ENCODE results near the gene RNASE13.

RNASE13 gene

GRCh38 chr14:21034707-21035106, at the start of gene RNASE13:
TSS of gene RNASE13 (minus strand) at chr14:21034807. CDS start at chr14:21034288, 519 bp downstream.
- no peak within 1 kb of the TSS for H3K27ac ChIP-seq
- no peak for DNase-seq (ENCODE audit: low read depth, low spot score)

- no peak for DNase-seq (ENCODE audit: low read depth, low spot score)
- peak overlapping the region; percentile 8 for H3K27ac ChIP-seq
Measured at GRCh38 chr14:21084396-21084795, 49.8 kb upstream of the RNASE13 start.

- DNase-seq (ENCODE audit: low read depth, low spot score) = no peak
- no peak overlapping the region for H3K27ac ChIP-seq
Measured at GRCh38 chr14:21083565-21084325, 49.1 kb upstream of the RNASE13 start.

- H3K27ac ChIP-seq = no peak overlapping the region
- DNase-seq (ENCODE audit: low read depth, low spot score) = no peak
Measured at GRCh38 chr14:21081521-21082142, 47.0 kb upstream of the RNASE13 start.

GRCh38 chr14:21078726-21079125, 44.1 kb upstream of the RNASE13 start:
- DNase-seq (ENCODE audit: low read depth, low spot score) = no peak
- no peak overlapping the region for H3K27ac ChIP-seq

- H3K27ac ChIP-seq = no peak overlapping the region
- DNase-seq (ENCODE audit: low read depth, low spot score) = no peak
Measured at GRCh38 chr14:21078287-21078686, 43.7 kb upstream of the RNASE13 start.

- no peak overlapping the region for H3K27ac ChIP-seq
Measured at GRCh38 chr14:21077672-21078071, 43.1 kb upstream of the RNASE13 start.

GRCh38 chr14:21075719-21076437, 41.3 kb upstream of the RNASE13 start:
- no peak for DNase-seq (ENCODE audit: low read depth, low spot score)
- H3K27ac ChIP-seq = no peak overlapping the region

More at GRCh38 chr14:21077672-21078071, 43.1 kb upstream of the RNASE13 start:
- no peak for DNase-seq (ENCODE audit: low read depth, low spot score)

- no peak overlapping the region for H3K27ac ChIP-seq
- DNase-seq (ENCODE audit: low read depth, low spot score) = no peak
Measured at GRCh38 chr14:21074398-21075272, 40.0 kb upstream of the RNASE13 start.

- H3K27ac ChIP-seq = no peak overlapping the region
- no peak for DNase-seq (ENCODE audit: low read depth, low spot score)
Measured at GRCh38 chr14:21073921-21074320, 39.3 kb upstream of the RNASE13 start.

- no peak for DNase-seq (ENCODE audit: low read depth, low spot score)
- H3K27ac ChIP-seq = no peak overlapping the region
Measured at GRCh38 chr14:21072781-21073339, 38.3 kb upstream of the RNASE13 start.

GRCh38 chr14:21072031-21072473, 37.4 kb upstream of the RNASE13 start:
- DNase-seq (ENCODE audit: low read depth, low spot score) = no peak
- peak overlapping the region; percentile 49 for H3K27ac ChIP-seq

- DNase-seq (ENCODE audit: low read depth, low spot score) = peak; percentile 60
- peak overlapping the region; percentile 49 for H3K27ac ChIP-seq
Measured at GRCh38 chr14:21071225-21072030, 36.8 kb upstream of the RNASE13 start.

- peak overlapping the region; percentile 49 for H3K27ac ChIP-seq
- DNase-seq (ENCODE audit: low read depth, low spot score) = no peak
Measured at GRCh38 chr14:21070610-21071224, 36.1 kb upstream of the RNASE13 start.

GRCh38 chr14:21070083-21070609, 35.5 kb upstream of the RNASE13 start, which contains the start of gene ARHGEF40:
TSS of gene ARHGEF40 (plus strand) at chr14:21070304. CDS start at chr14:21070397, 93 bp downstream.
- DNase-seq (ENCODE audit: low read depth, low spot score) = no peak
- peak within 1 kb of the TSS; percentile 49 for H3K27ac ChIP-seq

- no peak for DNase-seq (ENCODE audit: low read depth, low spot score)
- peak overlapping the region; percentile 49 for H3K27ac ChIP-seq
Measured at GRCh38 chr14:21069388-21070082, 34.9 kb upstream of the RNASE13 start.

- H3K27ac ChIP-seq = no peak overlapping the region
- no peak for DNase-seq (ENCODE audit: low read depth, low spot score)
Measured at GRCh38 chr14:21068521-21069387, 34.1 kb upstream of the RNASE13 start.

Data from epithelial cell of prostate (primary cell).